Activated naive CD4-positive, alpha-beta T cell treated with Interleukin-2 at 50 U/mL for 16 hours (primary cell): ENCODE data around the gene GNPTAB.
A peak's percentile ranks its signal among the peaks of the same experiment; 100 is the strongest.
"Not testable (repeated sequence)": the region's sequence is repeated elsewhere in the genome, so short reads cannot be mapped to it uniquely, and the experiment has no call there.

Experiments used
- DNase-seq: peaks from one replicate; pipeline ENCODE4 v3.0.0-alpha.2; 2020

GNPTAB gene

DNA sequence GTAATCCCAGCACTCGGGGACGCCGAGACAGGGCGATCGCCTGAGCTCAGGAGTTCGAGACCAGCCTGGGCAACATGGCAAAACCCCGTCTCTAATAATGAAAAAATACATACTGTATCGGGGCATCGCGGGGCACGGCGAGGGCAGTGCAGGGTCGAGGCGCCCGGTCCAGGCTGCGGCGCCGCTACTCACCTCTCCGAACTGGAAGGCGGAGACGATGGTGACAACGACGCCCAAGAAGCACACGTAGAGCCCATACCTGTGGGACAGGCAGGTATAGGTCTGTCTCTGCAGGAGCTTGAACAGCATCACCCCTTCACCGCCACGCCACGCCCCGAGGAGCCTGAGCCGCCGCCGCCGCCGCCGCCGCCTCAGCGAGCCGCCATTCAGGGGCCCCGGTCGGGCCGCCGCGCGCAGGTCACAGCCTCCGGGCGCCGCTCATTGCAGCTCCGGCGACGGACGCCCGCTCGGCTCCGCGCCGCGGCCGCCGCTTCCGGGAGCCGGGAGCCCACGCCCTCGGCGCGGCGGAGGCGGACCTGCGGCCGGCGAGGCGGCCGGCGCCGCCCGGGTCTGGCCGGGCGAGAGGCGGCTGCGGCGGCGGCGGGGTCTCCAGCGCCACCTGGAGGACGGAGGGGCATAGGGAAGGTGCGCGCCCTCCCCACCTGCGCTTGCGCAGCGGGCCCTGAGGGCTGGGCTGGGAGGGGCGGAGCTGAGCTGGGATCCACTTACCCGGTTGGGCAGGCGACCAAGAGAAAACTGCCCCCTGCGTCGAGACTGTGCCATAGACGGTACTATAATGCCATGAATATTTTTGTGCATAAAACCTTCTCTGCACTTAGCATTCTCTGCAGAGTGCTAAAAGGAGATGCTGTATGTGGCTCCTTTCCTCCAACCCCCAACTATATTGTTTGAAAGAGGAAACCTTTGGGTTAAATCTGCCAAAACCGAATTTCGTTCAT is at the start of gene GNPTAB:
Gene GNPTAB, minus strand, starts transcription at position 593 of the 959 bp plus-strand sequence. Its CDS starts 284 bp downstream, at position 309.
- DNase-seq, result peak; percentile 96

DNA sequence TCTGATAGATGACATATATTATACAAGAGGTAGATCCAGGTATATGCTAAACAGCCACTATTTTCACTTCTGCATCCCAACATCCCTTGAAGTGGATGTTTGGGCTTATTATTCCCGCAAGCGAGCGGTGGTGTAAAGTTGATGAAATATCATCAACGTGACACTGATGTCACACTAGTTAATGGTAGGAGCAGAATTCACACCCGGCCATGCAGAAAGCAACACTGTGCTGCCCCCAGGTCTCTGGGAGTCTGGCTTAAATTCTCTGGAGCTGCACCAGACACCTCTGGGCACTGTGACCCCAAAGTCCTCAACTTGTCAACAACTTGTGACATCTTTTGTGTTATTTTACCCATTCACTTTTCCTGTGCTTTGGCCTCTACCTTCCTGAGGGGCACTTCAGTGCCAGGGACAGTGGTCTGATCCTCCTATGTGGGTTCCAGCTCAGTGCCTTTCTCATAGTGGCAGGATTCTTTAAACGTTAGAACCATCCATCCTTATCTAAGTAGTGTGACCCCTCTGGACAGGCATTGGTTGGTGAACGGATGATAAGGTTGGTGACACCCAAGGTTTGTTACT is 47.6 kb upstream of the GNPTAB start:
- DNase-seq, result no peak

DNA sequence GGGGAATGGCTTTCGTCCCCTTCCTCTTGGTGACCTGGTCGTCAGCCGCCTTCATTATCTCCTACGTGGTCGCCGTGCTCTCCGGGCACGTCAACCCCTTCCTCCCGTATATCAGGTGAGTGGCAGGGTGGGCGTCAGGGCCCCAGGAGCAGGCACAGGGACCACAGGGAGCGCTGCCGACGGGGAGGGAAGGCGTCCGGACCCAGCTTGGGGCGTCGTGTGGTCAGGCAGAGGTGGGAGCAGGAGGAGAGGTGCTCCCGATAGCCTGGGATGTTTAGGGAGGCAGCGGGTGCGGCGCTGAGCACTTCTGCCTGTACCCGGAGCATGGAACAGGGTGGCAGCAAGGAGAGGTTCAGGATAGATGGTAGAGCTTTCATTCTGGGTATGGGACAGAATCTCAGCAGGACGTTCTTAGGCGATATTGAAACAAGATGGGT is 47.1 kb upstream of the GNPTAB start:
- DNase-seq, result no peak

GRCh38 chr12:101876861-101877805 is 46.4 kb upstream of the GNPTAB start, which contains the start of gene DRAM1:
Gene DRAM1, plus strand, starts transcription at chr12:101877580. Its CDS starts 210 bp downstream, at chr12:101877790.
- DNase-seq, result peak; percentile 77

DNA sequence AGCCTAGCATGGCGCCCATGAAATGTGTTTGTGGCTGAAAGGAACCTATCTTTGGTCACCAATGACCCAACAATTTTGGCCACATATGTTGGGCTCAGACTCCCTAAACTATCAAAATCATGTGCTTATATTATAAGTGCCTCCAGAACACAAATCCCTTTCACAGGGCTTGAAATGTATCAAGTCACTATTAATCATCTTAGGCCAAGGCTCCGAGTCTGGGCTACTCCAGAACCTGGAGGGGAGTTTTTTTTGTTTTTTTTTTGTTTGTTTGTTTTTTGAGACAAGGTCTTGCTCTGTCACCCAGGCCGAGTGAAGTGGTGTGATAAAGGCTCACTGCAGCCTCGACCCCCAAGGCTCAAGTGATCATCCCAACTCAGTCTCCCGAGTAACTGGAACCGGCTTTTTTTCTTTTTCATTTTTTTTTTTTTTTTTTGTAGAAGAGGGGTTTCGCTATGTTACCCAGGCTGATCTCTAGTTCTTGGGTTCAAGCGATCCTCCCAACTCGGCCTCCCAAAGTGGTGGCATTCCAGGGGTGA is 45.6 kb upstream of the GNPTAB start:
- DNase-seq, result no peak

- DNase-seq, result no peak
These were observed 44.4 kb upstream of the GNPTAB start for GRCh38 chr12:101875162-101875561.

DNA sequence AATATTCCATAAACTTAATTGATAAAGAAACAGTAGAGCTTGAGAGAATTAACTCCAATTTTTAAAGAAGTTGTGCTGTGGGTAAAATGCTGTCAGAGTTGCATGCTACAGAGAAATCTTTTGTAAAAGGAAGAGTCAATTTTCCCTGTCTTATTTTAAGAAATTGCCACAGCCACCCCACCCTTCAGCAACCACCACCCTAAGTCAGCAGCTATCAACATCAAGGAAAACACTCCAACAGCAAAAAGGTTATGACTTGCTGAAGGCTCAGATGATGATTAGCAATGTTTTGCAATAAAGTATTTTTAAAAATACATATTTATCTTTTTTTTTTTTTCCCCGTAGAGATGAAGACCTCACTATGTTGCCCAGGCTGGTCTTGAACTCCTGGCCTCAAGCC is 40.2 kb upstream of the GNPTAB start:
- DNase-seq, result no peak

GRCh38 chr12:101867619-101868018 is 36.9 kb upstream of the GNPTAB start:
- not testable (repeated sequence) for DNase-seq

GRCh38 chr12:101866615-101867373 is 36.0 kb upstream of the GNPTAB start:
- DNase-seq, result no peak

GRCh38 chr12:101863981-101864380 is 33.2 kb upstream of the GNPTAB start:
- no peak for DNase-seq

- DNase-seq, result no peak
These were observed 31.5 kb upstream of the GNPTAB start for GRCh38 chr12:101862245-101862644.

- not testable (repeated sequence) for DNase-seq
These were observed 30.9 kb upstream of the GNPTAB start for GRCh38 chr12:101861688-101862087.

GRCh38 chr12:101859664-101860607 is 29.2 kb upstream of the GNPTAB start:
- DNase-seq, result no peak

DNA sequence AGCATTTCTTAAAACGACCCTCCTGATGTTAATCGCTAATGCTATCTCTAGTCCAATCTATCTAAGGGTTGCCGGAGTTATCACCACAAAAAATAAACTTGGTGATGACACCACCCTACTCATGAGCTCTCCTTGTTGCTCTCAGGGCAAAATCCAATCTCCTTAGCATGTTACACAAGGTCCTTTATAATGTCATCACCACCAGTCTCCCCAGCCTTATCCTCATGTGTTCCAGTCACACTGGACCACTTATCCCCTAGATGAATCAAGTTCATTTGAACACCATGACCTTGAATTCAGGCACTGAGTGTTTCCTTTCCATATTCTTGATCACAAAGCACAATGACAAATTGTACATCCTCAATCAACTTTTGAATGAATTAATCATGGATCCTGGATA is 27.6 kb upstream of the GNPTAB start:
- DNase-seq, result no peak

DNA sequence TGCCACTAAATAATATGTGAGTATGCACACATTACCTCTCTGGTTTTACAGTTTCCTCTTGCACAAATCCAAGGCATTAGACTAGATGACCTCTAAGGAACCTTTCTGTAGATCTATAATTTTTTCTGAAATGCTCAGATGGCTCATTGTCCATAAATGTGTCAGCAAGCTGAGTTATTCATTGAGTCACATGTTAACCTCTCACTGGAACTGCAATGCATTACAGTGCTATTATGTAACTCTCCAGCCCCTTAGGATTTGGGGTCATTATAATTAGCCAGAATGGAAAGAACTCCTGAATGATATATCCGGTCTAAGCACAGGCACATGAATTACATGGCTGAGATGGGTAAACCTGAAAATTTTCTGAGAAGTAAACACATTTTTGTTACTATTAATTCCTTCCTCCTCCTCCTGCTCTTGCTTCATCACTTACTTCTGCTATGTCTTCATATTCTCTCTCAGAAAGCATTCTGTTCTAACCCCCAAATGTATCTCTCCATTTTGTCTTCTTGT is 26.3 kb upstream of the GNPTAB start:
- no peak for DNase-seq

- DNase-seq, result not testable (repeated sequence)
These were observed 25.9 kb upstream of the GNPTAB start for GRCh38 chr12:101856614-101857013.

DNA sequence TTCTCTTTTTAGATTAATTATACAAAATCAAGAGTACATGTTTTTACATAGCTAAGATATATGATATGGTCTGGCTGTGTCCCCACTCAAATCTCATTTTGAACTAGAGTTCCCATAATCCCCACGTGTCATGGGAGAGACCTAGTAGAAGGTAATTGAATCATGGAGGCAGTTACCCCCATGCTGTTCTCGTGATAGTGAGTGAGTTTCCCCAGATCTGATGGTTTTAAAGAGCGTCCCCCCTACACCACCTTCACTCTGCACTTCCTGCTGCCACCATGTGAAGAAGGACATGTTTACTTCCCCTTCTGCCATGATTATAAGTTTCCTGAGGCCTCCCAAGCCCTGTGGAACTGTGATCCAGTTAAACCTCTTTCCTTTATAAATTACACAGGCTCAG is 25.2 kb upstream of the GNPTAB start:
- DNase-seq, result no peak

GRCh38 chr12:101855364-101855884 is 24.7 kb upstream of the GNPTAB start:
- no peak for DNase-seq

GRCh38 chr12:101854747-101855146 is 24.0 kb upstream of the GNPTAB start:
- DNase-seq, result no peak

DNA sequence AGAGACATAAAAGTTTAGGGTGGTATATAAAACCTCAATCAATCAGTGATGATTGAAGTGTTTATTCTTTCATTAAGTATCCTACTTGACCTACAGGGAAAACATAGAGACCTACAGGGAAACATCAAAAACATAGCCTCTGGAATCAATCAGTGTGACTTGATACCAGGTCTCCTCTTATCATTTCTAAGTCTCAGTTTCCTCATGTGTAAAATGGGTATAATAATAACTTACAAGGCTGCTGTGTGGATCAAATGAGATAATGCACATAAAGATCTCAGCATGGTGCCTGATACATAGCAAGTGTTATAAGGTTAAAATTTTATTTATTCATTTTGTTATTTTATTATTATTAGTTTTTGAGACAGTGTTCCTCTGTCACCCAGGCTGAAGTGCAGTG is 22.2 kb upstream of the GNPTAB start:
- DNase-seq, result no peak
